ENCODE measurements around the gene PACSIN3. TPM values are rescaled to one million over a fixed set of nuclear protein-coding genes. Genes with fewer than 3 reads are reported as not detected.
A peak's percentile ranks its signal among the peaks of the same experiment; 100 is the strongest.

PACSIN3 gene
- total RNA-seq, 6 experiments from 2014 or later = 9.6 to 31.1 (median 25.0) TPM

- Histone ChIP-seq H3K4me3 (no peak overlapping the region), H3K36me3 (peaks cover 0 to 11% (median 0%) of the 10 kb centered on the region in 4 donors), H3K27me3 (no peaks in the 10 kb centered on the region), H3K9me3 (no peaks in the 10 kb centered on the region), H3K4me1 (peaks cover 0 to 15% (median 6%) of the 10 kb centered on the region in 4 donors), H3K27ac (no peak overlapping the region)
- ATAC-seq = peak in 1 of 4 donors; percentile 32
- no peak for TF ChIP-seq POLR2A (IDR thresholded peaks at IDR 0.05)
- no peak for TF ChIP-seq CTCF (IDR thresholded peaks at IDR 0.05)
- no peak for DNase-seq
- intact Hi-C loops (cut with DNase I) = no loop called here
- 23% methylated on average over 1 of the region's 1 CpG for WGBS (ENCODE audit: insufficient coverage, low coverage, low lambda C conversion rate, missing lambda C conversion rate)
Measured at GRCh38 chr11:47220401-47220821, 34.2 kb upstream of the PACSIN3 start.

GRCh38 chr11:47216121-47216798 lies 30.0 kb upstream of the PACSIN3 start:
- DNase-seq = no peak
- 18% methylated on average over 12 of the region's 12 CpGs for WGBS (ENCODE audit: insufficient coverage, low coverage, low lambda C conversion rate, missing lambda C conversion rate)
- H3K9me3 ChIP-seq = no peaks in the 10 kb centered on the region
- peak overlapping the region in 2 of 3 donors; percentile 7 to 86 for H3K27ac ChIP-seq
- no peaks in the 10 kb centered on the region for H3K36me3 ChIP-seq
- peaks cover 0 to 17% (median 6%) of the 10 kb centered on the region in 4 donors for H3K4me1 ChIP-seq
- H3K4me3 ChIP-seq = peak overlapping the region; percentile 62 to 89 (median 64)
- peak in 1 of 4 donors; percentile 5 for ATAC-seq
- no peaks in the 10 kb centered on the region for H3K27me3 ChIP-seq
- TF ChIP-seq POLR2A (IDR thresholded peaks at IDR 0.05) (no peak), CTCF (IDR thresholded peaks at IDR 0.05) (peak in 1 of 4 donors; percentile 6)
- intact Hi-C loops (cut with DNase I) = no loop called here

- Histone ChIP-seq H3K36me3 (no peaks in the 10 kb centered on the region), H3K9me3 (no peaks in the 10 kb centered on the region), H3K27me3 (no peaks in the 10 kb centered on the region), H3K27ac (peak overlapping the region; percentile 86 to 89 (median 89)), H3K4me1 (peaks cover 0 to 17% (median 6%) of the 10 kb centered on the region in 4 donors), H3K4me3 (peak overlapping the region; percentile 62 to 89 (median 64))
- TF ChIP-seq CTCF (IDR thresholded peaks at IDR 0.05) = no peak
- TF ChIP-seq POLR2A (IDR thresholded peaks at IDR 0.05) = peak; percentile 16
- 3% methylated on average over 10 of the region's 15 CpGs for WGBS (ENCODE audit: insufficient coverage, low coverage, low lambda C conversion rate, missing lambda C conversion rate)
- ATAC-seq (peak in 1 of 4 donors; percentile 44), DNase-seq (no peak)
- intact Hi-C loops (cut with DNase I) = no loop called here
Measured at GRCh38 chr11:47215366-47215910, 29.2 kb upstream of the PACSIN3 start.

- DNase-seq = peak; percentile 95 to 97 (median 96)
- H3K27me3 ChIP-seq = no peaks in the 10 kb centered on the region
- intact Hi-C loops (cut with DNase I) = no loop called here
- peak overlapping the region; percentile 86 to 89 (median 89) for H3K27ac ChIP-seq
- TF ChIP-seq POLR2A (IDR thresholded peaks at IDR 0.05) (peak; percentile 70), CTCF (IDR thresholded peaks at IDR 0.05) (no peak)
- 8% methylated on average over 10 of the region's 20 CpGs for WGBS (ENCODE audit: insufficient coverage, low coverage, low lambda C conversion rate, missing lambda C conversion rate)
- peaks cover 0 to 17% (median 6%) of the 10 kb centered on the region in 4 donors for H3K4me1 ChIP-seq
- peak; percentile 87 to 95 (median 90) for ATAC-seq
- H3K36me3 ChIP-seq = no peaks in the 10 kb centered on the region
- H3K4me3 ChIP-seq = peak overlapping the region; percentile 62 to 89 (median 64)
- no peaks in the 10 kb centered on the region for H3K9me3 ChIP-seq
Measured at GRCh38 chr11:47213950-47214565, 27.8 kb upstream of the PACSIN3 start.

Measured in right lobe of liver (tissue), 6 donors.